Gastroesophageal sphincter (tissue), 3 donors: Measurements from ENCODE around the gene LIPA.

ENCODE experiments used
- CTCF ChIP-seq, 4 experiments: fragments of 200-600 bp in 2 of 4; fragments of 450-650 bp in 2 of 4; sonication (generic) in 1 of 4; IDR thresholded peaks; one replicate each; pipeline ENCODE4 v1.5.1; 2017 to 2019; ENCODE audit warnings: antibody characterized with exemption in 4 of 4, mild to moderate bottlenecking in 2 of 4, moderate library complexity in 2 of 4
- EP300 ChIP-seq: sonication (generic); formaldehyde crosslinking; IDR thresholded peaks from one replicate; pipeline ENCODE4 v1.6.1; 2017; ENCODE audit warnings: antibody characterized with exemption, mild to moderate bottlenecking
- POLR2A ChIP-seq, 2 donors: fragments of 450-650 bp; IDR thresholded peaks; one replicate each; pipeline ENCODE4 v1.6.1; 2017; ENCODE audit warnings: antibody characterized with exemption in 2 of 2, mild to moderate bottlenecking in 2 of 2, moderate library complexity in 1 of 2
- POLR2AphosphoS5 ChIP-seq: sonication (generic); formaldehyde crosslinking; IDR thresholded peaks from one replicate; pipeline ENCODE4 v1.6.1; 2017; ENCODE audit warnings: antibody characterized with exemption

DNA sequence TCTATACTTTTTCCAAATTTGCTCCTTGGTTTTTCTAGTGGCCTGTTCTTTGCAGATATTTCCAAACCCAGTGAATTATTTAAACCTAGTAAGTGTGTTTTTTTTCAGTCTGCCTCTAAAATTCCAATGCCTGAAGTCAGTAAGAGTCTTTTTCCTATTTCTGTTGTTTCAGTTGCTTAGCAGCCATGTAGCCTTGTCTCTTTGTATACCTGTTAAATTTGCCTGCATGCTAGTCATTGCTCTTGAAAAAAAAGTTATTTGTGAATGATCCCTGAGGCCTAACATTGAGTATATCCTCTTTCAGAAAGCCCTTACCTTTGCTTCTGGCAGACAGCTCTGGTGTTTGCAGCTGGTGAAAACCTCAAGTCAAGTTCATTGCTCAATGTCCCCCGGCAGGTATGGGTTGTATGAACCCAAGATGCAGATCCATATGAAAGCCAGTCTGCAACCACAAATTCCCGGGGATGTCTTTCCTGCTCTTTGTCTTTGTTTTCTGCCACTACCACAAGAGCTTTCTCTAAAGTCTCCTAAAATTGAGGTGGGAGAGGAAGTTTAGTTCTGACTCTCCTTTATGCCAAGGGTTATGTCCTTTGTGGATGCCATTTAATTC, 80.2 kb downstream of the LIPA start:
- no peak for TF ChIP-seq CTCF (IDR thresholded peaks at IDR 0.05)
- TF ChIP-seq POLR2A (IDR thresholded peaks at IDR 0.05) = no peak
- no peak for TF ChIP-seq POLR2AphosphoS5
- TF ChIP-seq EP300 = no peak
